Mesendoderm (in vitro differentiated cells): ENCODE results near the gene GPR26.

Experiments
- DNase-seq: peaks from one replicate; pipeline ENCODE4 v3.0.0; 2013
- H2AK5ac ChIP-seq: 2 replicates; pipeline ENCODE4 v1.6.1; 2013; ENCODE audit warnings: low read length, inconsistent platforms
- H2BK120ac ChIP-seq: 2 replicates; pipeline ENCODE4 v1.6.1; 2013; ENCODE audit warnings: low read depth, mild to moderate bottlenecking, low read length, moderate library complexity, mixed read lengths
- H2BK15ac ChIP-seq: replicated peaks from 2 replicates; pipeline ENCODE4 v1.6.1; 2013; ENCODE audit warnings: low read depth, mild to moderate bottlenecking, moderate library complexity
- H2BK5ac ChIP-seq: 2 replicates; pipeline ENCODE4 v1.6.1; 2013; ENCODE audit warnings: low read length, inconsistent platforms
- H3K18ac ChIP-seq: 2 replicates; pipeline ENCODE4 v1.6.1; 2013; ENCODE audit warnings: mild to moderate bottlenecking, low read length, mixed read lengths
- H3K23ac ChIP-seq: one replicate; pipeline ENCODE4 v1.6.1; 2013; ENCODE audit warnings: low read length
- H3K27ac ChIP-seq: 2 replicates; pipeline ENCODE4 v1.5.1; 2013; ENCODE audit warnings: low read depth, mild to moderate bottlenecking, inconsistent platforms, low read length, moderate library complexity
- H3K27me3 ChIP-seq: 2 replicates; pipeline ENCODE4 v1.6.1; 2013; ENCODE audit warnings: low read length, control low read depth, mild to moderate bottlenecking, inconsistent platforms; ENCODE audit not compliant: insufficient read depth, poor library complexity
- H3K36me3 ChIP-seq: 2 replicates; pipeline ENCODE4 v1.6.1; 2013; ENCODE audit warnings: low read length, inconsistent platforms; ENCODE audit not compliant: control insufficient read depth, insufficient read depth
- H3K4ac ChIP-seq: one replicate; pipeline ENCODE4 v1.6.1; 2013; ENCODE audit warnings: low read depth, mild to moderate bottlenecking, low read length, moderate library complexity
- H3K4me1 ChIP-seq: 2 replicates; pipeline ENCODE4 v1.6.1; 2013; ENCODE audit warnings: low read depth, low read length, inconsistent platforms; ENCODE audit not compliant: control insufficient read depth
- H3K4me2 ChIP-seq: 2 replicates; pipeline ENCODE4 v1.6.1; 2013; ENCODE audit warnings: low read length
- H3K4me3 ChIP-seq: 2 replicates; pipeline ENCODE4 v1.5.1; 2013; ENCODE audit warnings: mild to moderate bottlenecking, low read length
- H3K56ac ChIP-seq: one replicate; pipeline ENCODE4 v1.6.1; 2013; ENCODE audit warnings: low read length
- H3K79me1 ChIP-seq: 2 replicates; pipeline ENCODE4 v1.6.1; 2013; ENCODE audit warnings: low read length, inconsistent platforms
- H3K79me2 ChIP-seq: 2 replicates; pipeline ENCODE4 v1.6.1; 2013; ENCODE audit warnings: mild to moderate bottlenecking, low read length; ENCODE audit not compliant: control insufficient read depth, insufficient read depth
- H3K9ac ChIP-seq: 2 replicates; pipeline ENCODE4 v1.6.1; 2013; ENCODE audit warnings: low read length, inconsistent platforms
- H4K5ac ChIP-seq: one replicate; pipeline ENCODE4 v1.6.1; 2013; ENCODE audit warnings: low read length
- H4K8ac ChIP-seq: one replicate; pipeline ENCODE4 v1.6.1; 2013; ENCODE audit warnings: low read depth, mild to moderate bottlenecking, control low read depth, low read length, moderate library complexity
- WGBS: extraction: QIAGEN DNeasy Blood & Tissue Kit; methylation state at CpG from one replicate; pipeline ENCODE4 v1.1.7; 2013; ENCODE audit warnings: low lambda C conversion rate, missing lambda C conversion rate; ENCODE audit not compliant: insufficient coverage; ENCODE audit errors: extremely low coverage; 5-methylcytosine and 5-hydroxymethylcytosine counted together

GPR26 gene

DNA sequence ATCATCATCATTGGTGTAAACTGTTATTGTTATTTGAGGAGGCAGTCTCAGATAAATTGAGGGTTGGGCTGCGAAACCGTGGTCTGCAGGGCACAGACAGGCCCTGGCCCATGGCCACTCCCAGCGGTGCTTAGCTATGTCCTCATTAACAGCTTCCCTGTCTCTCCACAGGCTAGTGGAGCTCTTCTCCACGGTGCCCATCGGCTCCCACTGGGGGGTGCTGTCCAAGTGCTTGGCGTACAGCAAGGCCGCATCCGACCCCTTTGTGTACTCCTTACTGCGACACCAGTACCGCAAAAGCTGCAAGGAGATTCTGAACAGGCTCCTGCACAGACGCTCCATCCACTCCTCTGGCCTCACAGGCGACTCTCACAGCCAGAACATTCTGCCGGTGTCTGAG is 21.6 kb downstream of the GPR26 start:
- H3K27me3 ChIP-seq = no peaks in the 10 kb centered on the region
- no peak overlapping the region for H3K9ac ChIP-seq
- H3K79me1 ChIP-seq = no peaks in the 10 kb centered on the region
- H4K5ac ChIP-seq = no peak overlapping the region
- H2BK120ac ChIP-seq = no peak overlapping the region
- WGBS = no CpG with 5 or more reads among the region's 13 CpGs
- no peak overlapping the region for H4K8ac ChIP-seq
- no peak overlapping the region for H3K18ac ChIP-seq
- no peak overlapping the region for H3K27ac ChIP-seq
- H3K4ac ChIP-seq = no peak overlapping the region
- no peak overlapping the region for H2BK5ac ChIP-seq
- no peaks in the 10 kb centered on the region for H3K79me2 ChIP-seq
- no peak overlapping the region for H3K56ac ChIP-seq
- no peak overlapping the region for H2BK15ac ChIP-seq
- DNase-seq = peak; percentile 57
- no peaks in the 10 kb centered on the region for H3K4me1 ChIP-seq
- H3K4me3 ChIP-seq = no peak overlapping the region
- H3K4me2 ChIP-seq = no peak overlapping the region
- no peak overlapping the region for H3K23ac ChIP-seq
- no peak overlapping the region for H2AK5ac ChIP-seq
- H3K36me3 ChIP-seq = no peaks in the 10 kb centered on the region

DNA sequence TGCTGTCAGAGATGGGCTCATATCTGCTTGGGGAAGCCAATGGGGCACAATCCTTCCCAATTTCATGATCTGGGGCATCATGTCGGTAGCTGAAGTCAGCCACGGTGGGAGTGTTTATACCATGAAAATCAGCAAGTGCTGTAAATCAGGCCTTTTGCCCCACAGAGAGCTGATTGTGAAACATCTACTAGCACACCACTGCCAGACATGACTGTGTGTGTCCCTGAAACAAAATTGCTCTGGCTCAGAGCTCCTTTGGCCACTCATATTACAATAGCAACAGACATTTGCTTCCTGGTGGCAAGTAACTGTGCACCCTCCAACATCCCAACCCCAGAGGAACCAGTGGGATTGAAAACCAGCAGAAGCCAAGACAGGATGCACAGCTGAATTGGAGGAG is 23.7 kb downstream of the GPR26 start:
- Histone ChIP-seq H2AK5ac (no peak overlapping the region), H3K36me3 (no peaks in the 10 kb centered on the region), H3K56ac (no peak overlapping the region), H3K9ac (no peak overlapping the region), H3K4ac (no peak overlapping the region), H2BK5ac (no peak overlapping the region), H4K8ac (no peak overlapping the region), H3K79me2 (no peaks in the 10 kb centered on the region), H3K27ac (no peak overlapping the region), H4K5ac (no peak overlapping the region), H3K4me1 (peaks cover 2% of the 10 kb centered on the region), H3K23ac (no peak overlapping the region), H3K27me3 (no peaks in the 10 kb centered on the region), H3K18ac (no peak overlapping the region), H3K4me3 (no peak overlapping the region), H2BK15ac (no peak overlapping the region), H3K4me2 (no peak overlapping the region), H3K79me1 (no peaks in the 10 kb centered on the region), H2BK120ac (no peak overlapping the region)
- no CpG with 5 or more reads among the region's 2 CpGs for WGBS
- no peak for DNase-seq

DNA sequence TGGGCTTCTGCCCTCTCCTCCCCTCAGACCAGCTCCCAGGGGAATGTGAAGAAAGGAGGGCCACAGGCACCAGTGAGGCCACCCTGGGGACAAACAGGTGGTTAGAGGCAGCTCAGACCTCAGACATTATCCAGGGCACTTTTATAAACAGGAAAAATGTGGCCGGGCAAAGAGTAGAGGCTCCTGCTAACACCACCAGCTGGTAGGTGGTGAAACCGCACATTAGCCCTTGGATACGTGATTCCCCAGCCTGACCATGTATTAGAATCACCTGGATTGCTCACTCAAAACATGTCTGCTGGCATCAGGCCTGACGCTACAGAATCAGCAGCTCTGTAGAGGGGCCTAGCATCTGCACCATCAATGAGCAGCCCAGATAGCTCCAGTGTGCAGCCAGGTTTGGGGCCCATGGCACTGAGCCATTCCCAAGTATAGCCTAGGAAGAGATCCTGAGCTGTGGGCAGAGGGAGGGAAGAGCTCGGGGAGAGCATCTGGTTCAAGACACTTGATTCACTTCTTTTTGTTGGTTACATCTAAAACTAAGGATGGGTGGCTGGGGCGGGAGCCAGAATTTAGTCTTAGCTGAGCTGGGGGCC is 37.1 kb downstream of the GPR26 start:
- Histone ChIP-seq H3K27ac (no peak overlapping the region), H3K79me1 (no peaks in the 10 kb centered on the region), H3K79me2 (no peaks in the 10 kb centered on the region), H3K4ac (no peak overlapping the region), H2BK15ac (no peak overlapping the region), H3K56ac (no peak overlapping the region), H4K8ac (no peak overlapping the region), H3K27me3 (no peaks in the 10 kb centered on the region), H3K23ac (no peak overlapping the region), H3K4me2 (no peak overlapping the region), H3K18ac (no peak overlapping the region), H3K4me1 (no peaks in the 10 kb centered on the region), H2BK5ac (no peak overlapping the region), H3K9ac (no peak overlapping the region), H2BK120ac (no peak overlapping the region), H3K4me3 (no peak overlapping the region), H2AK5ac (no peak overlapping the region), H3K36me3 (no peaks in the 10 kb centered on the region), H4K5ac (no peak overlapping the region)
- WGBS = no CpG with 5 or more reads among the region's 6 CpGs
- no peak for DNase-seq

DNA sequence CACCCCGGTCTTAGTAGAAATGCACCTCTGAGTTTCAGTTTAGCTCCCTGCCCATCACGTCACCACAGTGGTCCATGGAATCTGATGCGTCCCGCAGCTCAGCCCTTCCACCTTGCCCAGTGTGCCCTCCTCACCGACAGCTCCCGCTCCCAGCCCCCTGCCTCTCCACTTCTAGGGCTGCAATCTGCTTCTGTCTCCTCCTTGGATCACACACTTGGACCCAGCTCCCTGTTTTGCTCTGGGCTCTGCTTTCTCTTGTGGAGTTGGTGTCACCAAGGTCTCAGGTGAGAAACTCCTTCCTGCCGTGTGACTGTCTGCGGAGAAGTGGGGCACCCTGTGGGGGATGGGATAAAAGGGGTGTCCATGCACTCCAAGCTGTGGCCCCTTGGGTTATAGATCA is 37.9 kb downstream of the GPR26 start:
- no peak overlapping the region for H3K56ac ChIP-seq
- H3K4me2 ChIP-seq = no peak overlapping the region
- no peak overlapping the region for H3K4me3 ChIP-seq
- H3K27me3 ChIP-seq = no peaks in the 10 kb centered on the region
- H2BK5ac ChIP-seq = no peak overlapping the region
- no peak overlapping the region for H2BK15ac ChIP-seq
- no peaks in the 10 kb centered on the region for H3K79me1 ChIP-seq
- no peak overlapping the region for H4K5ac ChIP-seq
- no peak for DNase-seq
- no peaks in the 10 kb centered on the region for H3K4me1 ChIP-seq
- no CpG with 5 or more reads among the region's 8 CpGs for WGBS
- no peak overlapping the region for H3K27ac ChIP-seq
- no peak overlapping the region for H3K23ac ChIP-seq
- H3K36me3 ChIP-seq = no peaks in the 10 kb centered on the region
- no peak overlapping the region for H2AK5ac ChIP-seq
- H3K79me2 ChIP-seq = no peaks in the 10 kb centered on the region
- no peak overlapping the region for H3K9ac ChIP-seq
- no peak overlapping the region for H3K4ac ChIP-seq
- H4K8ac ChIP-seq = no peak overlapping the region
- H3K18ac ChIP-seq = no peak overlapping the region
- no peak overlapping the region for H2BK120ac ChIP-seq

DNA sequence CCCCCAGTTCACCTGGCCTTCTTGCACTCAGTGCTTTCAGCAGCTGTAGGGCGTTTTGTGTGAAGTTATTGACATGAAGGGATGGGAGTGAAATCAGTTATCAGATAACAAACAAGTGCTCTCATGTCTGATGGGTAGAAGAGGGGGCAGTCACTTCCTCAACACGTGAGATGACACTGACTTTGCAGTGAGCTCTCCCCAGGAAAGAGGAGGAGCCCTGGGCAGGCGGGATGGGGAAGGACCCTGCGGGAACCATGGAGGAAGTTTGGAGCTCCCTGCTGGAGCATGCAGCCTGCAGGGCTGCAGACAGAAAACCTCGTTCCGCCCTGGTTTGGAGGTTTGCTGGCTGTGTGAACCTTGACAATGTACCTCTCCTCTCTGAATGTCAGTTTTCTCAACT is 38.7 kb downstream of the GPR26 start:
- Histone ChIP-seq H2BK5ac (no peak overlapping the region), H4K8ac (no peak overlapping the region), H3K9ac (no peak overlapping the region), H3K18ac (no peak overlapping the region), H3K23ac (no peak overlapping the region), H3K4me1 (no peaks in the 10 kb centered on the region), H3K79me1 (no peaks in the 10 kb centered on the region), H3K4me2 (no peak overlapping the region), H3K56ac (no peak overlapping the region), H2BK120ac (no peak overlapping the region), H3K4me3 (no peak overlapping the region), H2BK15ac (no peak overlapping the region), H3K27me3 (no peaks in the 10 kb centered on the region), H4K5ac (no peak overlapping the region), H3K79me2 (no peaks in the 10 kb centered on the region), H3K36me3 (no peaks in the 10 kb centered on the region), H3K27ac (no peak overlapping the region), H2AK5ac (no peak overlapping the region), H3K4ac (no peak overlapping the region)
- WGBS = no CpG with 5 or more reads among the region's 6 CpGs
- DNase-seq = peak; percentile 34

DNA sequence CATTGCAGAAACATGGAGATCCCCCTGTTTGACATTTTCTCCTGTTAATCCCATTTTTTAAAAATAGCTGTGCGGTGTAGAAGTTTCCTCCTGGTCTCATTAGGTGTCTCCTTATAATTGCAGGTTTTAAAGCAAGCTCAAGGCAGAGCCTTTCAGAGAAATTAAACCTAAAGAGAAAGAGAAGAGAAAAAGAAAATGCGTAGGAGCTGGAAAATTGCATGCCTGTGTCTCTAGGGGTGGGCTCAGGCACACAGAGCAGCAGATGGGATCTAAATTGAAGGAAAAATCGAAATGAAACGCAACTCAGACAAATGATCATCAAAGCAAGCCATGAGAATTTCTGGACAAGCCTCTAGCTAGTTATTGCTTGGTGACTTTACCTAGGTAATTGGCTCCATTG is 40.1 kb downstream of the GPR26 start:
- Histone ChIP-seq H3K27me3 (no peaks in the 10 kb centered on the region), H3K36me3 (no peaks in the 10 kb centered on the region), H3K4ac (no peak overlapping the region), H3K79me1 (no peaks in the 10 kb centered on the region), H3K27ac (no peak overlapping the region), H2BK120ac (no peak overlapping the region), H2BK5ac (no peak overlapping the region), H3K9ac (no peak overlapping the region), H3K4me2 (no peak overlapping the region), H3K56ac (no peak overlapping the region), H4K5ac (no peak overlapping the region), H3K4me3 (no peak overlapping the region), H3K18ac (no peak overlapping the region), H2BK15ac (no peak overlapping the region), H2AK5ac (no peak overlapping the region), H3K4me1 (no peaks in the 10 kb centered on the region), H3K23ac (no peak overlapping the region), H4K8ac (no peak overlapping the region), H3K79me2 (no peaks in the 10 kb centered on the region)
- DNase-seq = no peak
- no CpG with 5 or more reads among the region's 4 CpGs for WGBS
